ENCODE measurements around the gene MAP3K6. TPM values are rescaled to one million over a fixed set of nuclear protein-coding genes. Genes with fewer than 3 reads are reported as not detected.

Gene MAP3K6
- total and polyA plus RNA-seq, 2 of the 13 experiments (the other 11 are each of a cell fraction or from before 2014, with no cell fraction given), result 2.7 to 3.2 TPM

DNA sequence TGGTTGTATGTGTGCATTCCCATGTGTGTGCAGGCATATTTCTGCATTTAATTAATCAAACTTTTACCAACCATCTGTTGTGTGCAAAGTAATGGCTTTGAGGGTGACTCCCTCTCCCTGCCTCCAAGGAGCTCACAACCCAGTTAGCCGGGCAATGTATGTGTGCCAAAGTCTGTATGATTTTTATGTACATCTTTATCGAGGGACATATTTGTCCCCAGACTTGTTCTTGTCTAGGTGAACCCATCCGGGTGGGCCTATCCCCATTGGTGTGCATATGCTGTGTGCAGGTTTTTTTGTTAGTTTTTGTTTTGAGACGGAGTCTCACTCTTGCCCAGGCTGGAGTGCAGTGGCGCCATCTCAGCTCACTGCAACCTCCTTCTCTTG lies 23.1 kb downstream of the MAP3K6 start (continued):
- TF ChIP-seq, protein P1, sequence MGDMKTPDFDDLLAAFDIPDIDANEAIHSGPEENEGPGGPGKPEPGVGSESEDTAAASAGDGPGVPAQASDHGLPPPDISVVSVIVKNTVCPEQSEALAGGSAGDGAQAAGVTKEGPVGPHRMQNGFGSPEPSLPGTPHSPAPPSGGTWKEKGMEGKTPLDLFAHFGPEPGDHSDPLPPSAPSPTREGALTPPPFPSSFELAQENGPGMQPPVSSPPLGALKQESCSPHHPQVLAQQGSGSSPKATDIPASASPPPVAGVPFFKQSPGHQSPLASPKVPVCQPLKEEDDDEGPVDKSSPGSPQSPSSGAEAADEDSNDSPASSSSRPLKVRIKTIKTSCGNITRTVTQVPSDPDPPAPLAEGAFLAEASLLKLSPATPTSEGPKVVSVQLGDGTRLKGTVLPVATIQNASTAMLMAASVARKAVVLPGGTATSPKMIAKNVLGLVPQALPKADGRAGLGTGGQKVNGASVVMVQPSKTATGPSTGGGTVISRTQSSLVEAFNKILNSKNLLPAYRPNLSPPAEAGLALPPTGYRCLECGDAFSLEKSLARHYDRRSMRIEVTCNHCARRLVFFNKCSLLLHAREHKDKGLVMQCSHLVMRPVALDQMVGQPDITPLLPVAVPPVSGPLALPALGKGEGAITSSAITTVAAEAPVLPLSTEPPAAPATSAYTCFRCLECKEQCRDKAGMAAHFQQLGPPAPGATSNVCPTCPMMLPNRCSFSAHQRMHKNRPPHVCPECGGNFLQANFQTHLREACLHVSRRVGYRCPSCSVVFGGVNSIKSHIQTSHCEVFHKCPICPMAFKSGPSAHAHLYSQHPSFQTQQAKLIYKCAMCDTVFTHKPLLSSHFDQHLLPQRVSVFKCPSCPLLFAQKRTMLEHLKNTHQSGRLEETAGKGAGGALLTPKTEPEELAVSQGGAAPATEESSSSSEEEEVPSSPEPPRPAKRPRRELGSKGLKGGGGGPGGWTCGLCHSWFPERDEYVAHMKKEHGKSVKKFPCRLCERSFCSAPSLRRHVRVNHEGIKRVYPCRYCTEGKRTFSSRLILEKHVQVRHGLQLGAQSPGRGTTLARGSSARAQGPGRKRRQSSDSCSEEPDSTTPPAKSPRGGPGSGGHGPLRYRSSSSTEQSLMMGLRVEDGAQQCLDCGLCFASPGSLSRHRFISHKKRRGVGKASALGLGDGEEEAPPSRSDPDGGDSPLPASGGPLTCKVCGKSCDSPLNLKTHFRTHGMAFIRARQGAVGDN (CRISPR knock-in tag; IDR thresholded peaks at IDR 0.05), result no peak
- TF ChIP-seq, protein P2, sequence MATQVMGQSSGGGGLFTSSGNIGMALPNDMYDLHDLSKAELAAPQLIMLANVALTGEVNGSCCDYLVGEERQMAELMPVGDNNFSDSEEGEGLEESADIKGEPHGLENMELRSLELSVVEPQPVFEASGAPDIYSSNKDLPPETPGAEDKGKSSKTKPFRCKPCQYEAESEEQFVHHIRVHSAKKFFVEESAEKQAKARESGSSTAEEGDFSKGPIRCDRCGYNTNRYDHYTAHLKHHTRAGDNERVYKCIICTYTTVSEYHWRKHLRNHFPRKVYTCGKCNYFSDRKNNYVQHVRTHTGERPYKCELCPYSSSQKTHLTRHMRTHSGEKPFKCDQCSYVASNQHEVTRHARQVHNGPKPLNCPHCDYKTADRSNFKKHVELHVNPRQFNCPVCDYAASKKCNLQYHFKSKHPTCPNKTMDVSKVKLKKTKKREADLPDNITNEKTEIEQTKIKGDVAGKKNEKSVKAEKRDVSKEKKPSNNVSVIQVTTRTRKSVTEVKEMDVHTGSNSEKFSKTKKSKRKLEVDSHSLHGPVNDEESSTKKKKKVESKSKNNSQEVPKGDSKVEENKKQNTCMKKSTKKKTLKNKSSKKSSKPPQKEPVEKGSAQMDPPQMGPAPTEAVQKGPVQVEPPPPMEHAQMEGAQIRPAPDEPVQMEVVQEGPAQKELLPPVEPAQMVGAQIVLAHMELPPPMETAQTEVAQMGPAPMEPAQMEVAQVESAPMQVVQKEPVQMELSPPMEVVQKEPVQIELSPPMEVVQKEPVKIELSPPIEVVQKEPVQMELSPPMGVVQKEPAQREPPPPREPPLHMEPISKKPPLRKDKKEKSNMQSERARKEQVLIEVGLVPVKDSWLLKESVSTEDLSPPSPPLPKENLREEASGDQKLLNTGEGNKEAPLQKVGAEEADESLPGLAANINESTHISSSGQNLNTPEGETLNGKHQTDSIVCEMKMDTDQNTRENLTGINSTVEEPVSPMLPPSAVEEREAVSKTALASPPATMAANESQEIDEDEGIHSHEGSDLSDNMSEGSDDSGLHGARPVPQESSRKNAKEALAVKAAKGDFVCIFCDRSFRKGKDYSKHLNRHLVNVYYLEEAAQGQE (IDR thresholded peaks at IDR 0.05; ENCODE audit: borderline replicate concordance in 1 of 2, low read depth in 1 of 2, low read length in 2 of 2), result no peak
- TF ChIP-seq, protein P3, sequence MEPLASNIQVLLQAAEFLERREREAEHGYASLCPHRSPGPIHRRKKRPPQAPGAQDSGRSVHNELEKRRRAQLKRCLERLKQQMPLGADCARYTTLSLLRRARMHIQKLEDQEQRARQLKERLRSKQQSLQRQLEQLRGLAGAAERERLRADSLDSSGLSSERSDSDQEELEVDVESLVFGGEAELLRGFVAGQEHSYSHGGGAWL (CRISPR knock-in tag; IDR thresholded peaks at IDR 0.05), result no peak
- TF ChIP-seq, protein P4, sequence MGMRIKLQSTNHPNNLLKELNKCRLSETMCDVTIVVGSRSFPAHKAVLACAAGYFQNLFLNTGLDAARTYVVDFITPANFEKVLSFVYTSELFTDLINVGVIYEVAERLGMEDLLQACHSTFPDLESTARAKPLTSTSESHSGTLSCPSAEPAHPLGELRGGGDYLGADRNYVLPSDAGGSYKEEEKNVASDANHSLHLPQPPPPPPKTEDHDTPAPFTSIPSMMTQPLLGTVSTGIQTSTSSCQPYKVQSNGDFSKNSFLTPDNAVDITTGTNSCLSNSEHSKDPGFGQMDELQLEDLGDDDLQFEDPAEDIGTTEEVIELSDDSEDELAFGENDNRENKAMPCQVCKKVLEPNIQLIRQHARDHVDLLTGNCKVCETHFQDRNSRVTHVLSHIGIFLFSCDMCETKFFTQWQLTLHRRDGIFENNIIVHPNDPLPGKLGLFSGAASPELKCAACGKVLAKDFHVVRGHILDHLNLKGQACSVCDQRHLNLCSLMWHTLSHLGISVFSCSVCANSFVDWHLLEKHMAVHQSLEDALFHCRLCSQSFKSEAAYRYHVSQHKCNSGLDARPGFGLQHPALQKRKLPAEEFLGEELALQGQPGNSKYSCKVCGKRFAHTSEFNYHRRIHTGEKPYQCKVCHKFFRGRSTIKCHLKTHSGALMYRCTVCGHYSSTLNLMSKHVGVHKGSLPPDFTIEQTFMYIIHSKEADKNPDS (CRISPR knock-in tag; IDR thresholded peaks at IDR 0.05), result no peak
- no peak for TF ChIP-seq KDM1A (CRISPR knock-in tag; IDR thresholded peaks at IDR 0.05)
- TF ChIP-seq HOXD1 (CRISPR knock-in tag; IDR thresholded peaks at IDR 0.05), result no peak
- TF ChIP-seq HNRNPK (IDR thresholded peaks at IDR 0.05; ENCODE audit: low read depth, low read length, poor library complexity, severe bottlenecking), result no peak
- no peak for TF ChIP-seq HNRNPL (IDR thresholded peaks at IDR 0.05; ENCODE audit: low read depth, low read length)
